BLaER1 (cell line): ENCODE measurements around the gene PCSK4.

Source experiments
- H3K27ac ChIP-seq: shearing (Covaris generic); formaldehyde crosslinking; 2 replicates; pipeline ENCODE4 v1.8.1; 2022
- H3K27me3 ChIP-seq: shearing (Covaris generic); formaldehyde crosslinking; 2 replicates; pipeline ENCODE4 v1.8.1; 2022
- H3K36me3 ChIP-seq: shearing (Covaris generic); formaldehyde crosslinking; 2 replicates; pipeline ENCODE4 v1.8.1; 2022
- H3K4me1 ChIP-seq: shearing (Covaris generic); formaldehyde crosslinking; 2 replicates; pipeline ENCODE4 v1.8.1; 2022
- H3K4me2 ChIP-seq: shearing (Covaris generic); formaldehyde crosslinking; 2 replicates; pipeline ENCODE4 v1.8.1; 2022
- H3K4me3 ChIP-seq: shearing (Covaris generic); formaldehyde crosslinking; 2 replicates; pipeline ENCODE4 v1.8.1; 2022
- H3K9ac ChIP-seq: shearing (Covaris generic); formaldehyde crosslinking; 2 replicates; pipeline ENCODE4 v1.8.1; 2022
- H3K9me3 ChIP-seq: shearing (Covaris generic); formaldehyde crosslinking; 2 replicates; pipeline ENCODE4 v1.8.1; 2022
- H4K20me1 ChIP-seq: shearing (Covaris generic); formaldehyde crosslinking; 2 replicates; pipeline ENCODE4 v1.8.1; 2022
- Cebpa-rat ChIP-seq: shearing (Covaris generic); IDR thresholded peaks from 2 replicates; pipeline ENCODE4 v1.8.1; 2022

The PCSK4 gene

GRCh38 chr19:1433119-1434039 is 56.8 kb downstream of the PCSK4 start:
- no peak overlapping the region for H3K27ac ChIP-seq
- H3K4me2 ChIP-seq: no peak overlapping the region
- no peak overlapping the region for H3K4me3 ChIP-seq
- H3K27me3 ChIP-seq: no peaks in the 10 kb centered on the region
- H3K9me3 ChIP-seq: no peaks in the 10 kb centered on the region
- no peak overlapping the region for H3K9ac ChIP-seq
- no peak for TF ChIP-seq Cebpa-rat
- peaks cover 46% of the 10 kb centered on the region for H3K4me1 ChIP-seq
- H3K36me3 ChIP-seq: peaks cover 74% of the 10 kb centered on the region
- H4K20me1 ChIP-seq: peaks cover 92% of the 10 kb centered on the region

DNA sequence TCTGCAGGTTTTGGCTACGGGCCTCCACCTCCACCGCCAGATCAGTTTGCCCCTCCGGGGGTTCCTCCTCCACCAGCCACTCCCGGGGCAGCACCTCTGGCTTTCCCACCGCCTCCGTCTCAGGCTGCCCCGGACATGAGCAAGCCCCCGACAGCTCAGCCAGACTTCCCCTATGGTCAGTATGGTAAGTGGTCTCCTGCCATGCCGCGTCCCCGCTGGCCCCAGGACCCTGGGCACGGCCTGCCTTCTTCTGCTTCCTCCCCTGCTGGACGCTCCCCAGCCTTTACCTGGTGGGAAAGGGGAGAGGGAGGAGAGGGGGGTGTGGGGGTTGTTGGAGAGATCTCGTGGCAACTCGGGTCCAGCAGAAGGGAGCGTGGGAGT is 57.7 kb downstream of the PCSK4 start:
- Histone ChIP-seq H3K36me3 (peaks cover 77% of the 10 kb centered on the region), H3K4me3 (no peak overlapping the region), H3K27ac (no peak overlapping the region), H4K20me1 (peaks cover 99% of the 10 kb centered on the region), H3K9me3 (no peaks in the 10 kb centered on the region), H3K9ac (no peak overlapping the region), H3K27me3 (no peaks in the 10 kb centered on the region), H3K4me2 (no peak overlapping the region), H3K4me1 (peaks cover 50% of the 10 kb centered on the region)
- TF ChIP-seq Cebpa-rat: no peak

GRCh38 chr19:1431759-1432506 is 58.2 kb downstream of the PCSK4 start:
- H3K9ac ChIP-seq: no peak overlapping the region
- no peak for TF ChIP-seq Cebpa-rat
- H3K36me3 ChIP-seq: peaks cover 77% of the 10 kb centered on the region
- H3K4me2 ChIP-seq: no peak overlapping the region
- no peak overlapping the region for H3K4me3 ChIP-seq
- peaks cover 50% of the 10 kb centered on the region for H3K4me1 ChIP-seq
- no peaks in the 10 kb centered on the region for H3K27me3 ChIP-seq
- H3K27ac ChIP-seq: no peak overlapping the region
- H4K20me1 ChIP-seq: peaks cover 99% of the 10 kb centered on the region
- no peaks in the 10 kb centered on the region for H3K9me3 ChIP-seq
